ENCODE measurements around the gene ZNF879.

ZNF879 gene

DNA sequence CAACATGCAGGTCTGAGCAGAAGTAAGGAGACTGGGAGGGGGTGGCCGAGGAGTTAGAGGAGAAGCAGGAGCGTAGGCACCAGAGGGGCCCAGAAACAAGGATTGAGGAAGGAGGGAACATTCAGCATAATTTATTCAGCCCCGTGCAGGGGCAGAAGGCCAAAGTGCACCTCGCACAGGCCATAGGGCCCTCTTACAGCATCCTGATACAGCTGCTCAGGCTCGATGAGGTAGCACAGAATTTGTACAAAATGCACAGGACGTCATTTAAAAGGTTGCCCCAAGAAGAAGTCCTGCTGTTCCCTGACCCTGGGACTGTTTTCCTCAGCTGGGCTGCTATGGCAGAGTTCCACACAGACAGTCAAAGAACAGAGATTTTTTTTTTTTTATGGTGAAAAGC is 26.4 kb upstream of the ZNF879 start:
- ATAC-seq (ENCODE audit: insufficient read depth, low read depth) (no peak), DNase-seq (no peak)
- Histone ChIP-seq H3K36me3 (ENCODE audit: insufficient read depth, low read length) (no peaks in the 10 kb centered on the region), H3K9me3 (ENCODE audit: insufficient read depth, low read length, severe bottlenecking) (no peaks in the 10 kb centered on the region), H4K20me1 (ENCODE audit: insufficient read depth, low read length) (no peaks in the 10 kb centered on the region), H3K79me2 (ENCODE audit: insufficient read depth, low read length) (no peaks in the 10 kb centered on the region), H3K4me3 (ENCODE audit: low read depth in 1 of 2, low read length in 2 of 2) (no peak overlapping the region), H3K27ac (ENCODE audit: low read length) (no peak overlapping the region), H3K9ac (ENCODE audit: low read depth, low read length) (no peak overlapping the region), H3K4me2 (ENCODE audit: insufficient read depth, low read length) (no peak overlapping the region), H2AFZ (ENCODE audit: low read depth, low read length) (no peak overlapping the region), H3K4me1 (ENCODE audit: insufficient read depth, low read length) (no peaks in the 10 kb centered on the region), H3K27me3 (ENCODE audit: insufficient read depth, low read length, poor library complexity) (no peaks in the 10 kb centered on the region)
- TF ChIP-seq CTCF (IDR thresholded peaks at IDR 0.05; ENCODE audit: borderline replicate concordance, extremely low read depth, low read length, poor library complexity, severe bottlenecking) (no peak), EZH2 (IDR thresholded peaks at IDR 0.05; ENCODE audit: borderline replicate concordance, low read depth, low read length, severe bottlenecking) (no peak)

DNA sequence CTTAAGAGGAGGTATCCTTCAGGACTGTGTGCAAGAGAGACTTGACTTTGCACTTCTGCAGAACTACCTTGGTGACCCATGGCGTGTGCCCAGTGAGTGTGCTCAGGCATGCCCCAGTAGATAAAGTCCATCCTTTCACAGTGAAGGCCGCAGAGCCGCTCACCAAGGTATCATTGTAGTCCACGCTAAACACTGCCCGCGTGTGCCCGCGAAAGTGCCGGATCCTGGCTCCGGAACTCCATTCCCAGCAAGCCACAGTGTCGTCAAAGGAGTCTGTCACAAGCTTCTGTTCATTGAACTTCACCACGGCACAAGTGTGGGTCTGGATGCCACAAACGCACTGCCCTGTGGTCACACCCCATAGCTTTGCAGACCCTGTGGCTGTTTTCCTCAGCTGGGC is 25.2 kb upstream of the ZNF879 start:
- Histone ChIP-seq H2AFZ (ENCODE audit: low read depth, low read length) (no peak overlapping the region), H3K36me3 (ENCODE audit: insufficient read depth, low read length) (no peaks in the 10 kb centered on the region), H3K27ac (ENCODE audit: low read length) (no peak overlapping the region), H3K27me3 (ENCODE audit: insufficient read depth, low read length, poor library complexity) (no peaks in the 10 kb centered on the region), H3K4me3 (ENCODE audit: low read depth in 1 of 2, low read length in 2 of 2) (no peak overlapping the region), H3K9ac (ENCODE audit: low read depth, low read length) (no peak overlapping the region), H3K4me2 (ENCODE audit: insufficient read depth, low read length) (no peak overlapping the region), H4K20me1 (ENCODE audit: insufficient read depth, low read length) (no peaks in the 10 kb centered on the region), H3K79me2 (ENCODE audit: insufficient read depth, low read length) (no peaks in the 10 kb centered on the region), H3K4me1 (ENCODE audit: insufficient read depth, low read length) (no peaks in the 10 kb centered on the region), H3K9me3 (ENCODE audit: insufficient read depth, low read length, severe bottlenecking) (no peaks in the 10 kb centered on the region)
- DNase-seq = no peak
- no peak for ATAC-seq (ENCODE audit: insufficient read depth, low read depth)
- TF ChIP-seq CTCF (IDR thresholded peaks at IDR 0.05; ENCODE audit: borderline replicate concordance, extremely low read depth, low read length, poor library complexity, severe bottlenecking) = no peak
- TF ChIP-seq EZH2 (IDR thresholded peaks at IDR 0.05; ENCODE audit: borderline replicate concordance, low read depth, low read length, severe bottlenecking) = no peak

GRCh38 chr5:179006564-179006963 is 17.0 kb upstream of the ZNF879 start:
- no peaks in the 10 kb centered on the region for H3K27me3 ChIP-seq (ENCODE audit: insufficient read depth, low read length, poor library complexity)
- H3K4me1 ChIP-seq (ENCODE audit: insufficient read depth, low read length) = no peaks in the 10 kb centered on the region
- DNase-seq = no peak
- H3K9ac ChIP-seq (ENCODE audit: low read depth, low read length) = no peak overlapping the region
- ATAC-seq (ENCODE audit: insufficient read depth, low read depth) = no peak
- no peaks in the 10 kb centered on the region for H3K36me3 ChIP-seq (ENCODE audit: insufficient read depth, low read length)
- no peak overlapping the region for H3K27ac ChIP-seq (ENCODE audit: low read length)
- no peaks in the 10 kb centered on the region for H3K79me2 ChIP-seq (ENCODE audit: insufficient read depth, low read length)
- peaks cover 3% of the 10 kb centered on the region for H3K9me3 ChIP-seq (ENCODE audit: insufficient read depth, low read length, severe bottlenecking)
- no peak overlapping the region for H2AFZ ChIP-seq (ENCODE audit: low read depth, low read length)
- TF ChIP-seq CTCF (IDR thresholded peaks at IDR 0.05; ENCODE audit: borderline replicate concordance, extremely low read depth, low read length, poor library complexity, severe bottlenecking) = no peak
- TF ChIP-seq EZH2 (IDR thresholded peaks at IDR 0.05; ENCODE audit: borderline replicate concordance, low read depth, low read length, severe bottlenecking) = no peak
- no peaks in the 10 kb centered on the region for H4K20me1 ChIP-seq (ENCODE audit: insufficient read depth, low read length)
- no peak overlapping the region for H3K4me3 ChIP-seq (ENCODE audit: low read depth in 1 of 2, low read length in 2 of 2)
- no peak overlapping the region for H3K4me2 ChIP-seq (ENCODE audit: insufficient read depth, low read length)

- ATAC-seq (ENCODE audit: insufficient read depth, low read depth) (no peak), DNase-seq (no peak)
- Histone ChIP-seq H4K20me1 (ENCODE audit: insufficient read depth, low read length) (no peaks in the 10 kb centered on the region), H2AFZ (ENCODE audit: low read depth, low read length) (no peak overlapping the region), H3K27me3 (ENCODE audit: insufficient read depth, low read length, poor library complexity) (no peaks in the 10 kb centered on the region), H3K4me2 (ENCODE audit: insufficient read depth, low read length) (no peak overlapping the region), H3K79me2 (ENCODE audit: insufficient read depth, low read length) (no peaks in the 10 kb centered on the region), H3K27ac (ENCODE audit: low read length) (no peak overlapping the region), H3K4me1 (ENCODE audit: insufficient read depth, low read length) (no peaks in the 10 kb centered on the region), H3K4me3 (ENCODE audit: low read depth in 1 of 2, low read length in 2 of 2) (no peak overlapping the region), H3K9ac (ENCODE audit: low read depth, low read length) (no peak overlapping the region), H3K36me3 (ENCODE audit: insufficient read depth, low read length) (no peaks in the 10 kb centered on the region), H3K9me3 (ENCODE audit: insufficient read depth, low read length, severe bottlenecking) (peaks cover 10% of the 10 kb centered on the region)
- TF ChIP-seq CTCF (IDR thresholded peaks at IDR 0.05; ENCODE audit: borderline replicate concordance, extremely low read depth, low read length, poor library complexity, severe bottlenecking) = peak; percentile 38
- TF ChIP-seq EZH2 (IDR thresholded peaks at IDR 0.05; ENCODE audit: borderline replicate concordance, low read depth, low read length, severe bottlenecking) = no peak
These were observed 14.9 kb upstream of the ZNF879 start for GRCh38 chr5:179008667-179009066.
